ENCODE data around the gene ELAPOR1.
A peak's percentile ranks its signal among the peaks of the same experiment; 100 is the strongest.

Gene ELAPOR1

GRCh38 chr1:109091078-109091838 is 22.7 kb upstream of the ELAPOR1 start:
- no peak for TF ChIP-seq POLR2AphosphoS5 (IDR thresholded peaks at IDR 0.05; ENCODE audit: borderline replicate concordance, low read depth, low read length)
- TF ChIP-seq FOXP2 (optimal IDR thresholded peaks at IDR 0.05; ENCODE audit: control extremely low read depth, extremely low read length, insufficient read depth), result no peak
- no peak for TF ChIP-seq EZH2 (IDR thresholded peaks at IDR 0.05)
- Histone ChIP-seq H3K36me3 (ENCODE audit: insufficient read depth, low read length) (peaks cover 22% of the 10 kb centered on the region), H3K9ac (ENCODE audit: insufficient read length) (peak overlapping the region; percentile 93), H3K9me3 (ENCODE audit: low read depth, low read length) (no peaks in the 10 kb centered on the region), H3K27ac (peak overlapping the region; percentile 70), H3K4me3 (peak overlapping the region; percentile 98)
- no peak for DNase-seq (ENCODE audit: low read depth, low spot score)

- TF ChIP-seq EZH2 (IDR thresholded peaks at IDR 0.05), result no peak
- no peak for TF ChIP-seq FOXP2 (optimal IDR thresholded peaks at IDR 0.05; ENCODE audit: control extremely low read depth, extremely low read length, insufficient read depth)
- TF ChIP-seq POLR2AphosphoS5 (IDR thresholded peaks at IDR 0.05; ENCODE audit: borderline replicate concordance, low read depth, low read length), result no peak
- DNase-seq (ENCODE audit: low read depth, low spot score), result no peak
- peak overlapping the region; percentile 93 for H3K9ac ChIP-seq (ENCODE audit: insufficient read length)
- H3K27ac ChIP-seq, result no peak overlapping the region
- H3K4me3 ChIP-seq, result peak overlapping the region; percentile 98
- no peaks in the 10 kb centered on the region for H3K9me3 ChIP-seq (ENCODE audit: low read depth, low read length)
- peaks cover 22% of the 10 kb centered on the region for H3K36me3 ChIP-seq (ENCODE audit: insufficient read depth, low read length)
Measured at GRCh38 chr1:109091839-109092193, 22.1 kb upstream of the ELAPOR1 start.

GRCh38 chr1:109094377-109094803 is 19.5 kb upstream of the ELAPOR1 start:
- H3K27ac ChIP-seq, result no peak overlapping the region

GRCh38 chr1:109094871-109095270 is 19.0 kb upstream of the ELAPOR1 start:
- no peak overlapping the region for H3K4me3 ChIP-seq
- no peaks in the 10 kb centered on the region for H3K9me3 ChIP-seq (ENCODE audit: low read depth, low read length)
- H3K27ac ChIP-seq, result no peak overlapping the region
- TF ChIP-seq FOXP2 (optimal IDR thresholded peaks at IDR 0.05; ENCODE audit: control extremely low read depth, extremely low read length, insufficient read depth) (no peak), POLR2AphosphoS5 (IDR thresholded peaks at IDR 0.05; ENCODE audit: borderline replicate concordance, low read depth, low read length) (no peak), EZH2 (IDR thresholded peaks at IDR 0.05) (no peak)
- no peak for DNase-seq (ENCODE audit: low read depth, low spot score)
- H3K9ac ChIP-seq (ENCODE audit: insufficient read length), result peak overlapping the region; percentile 33
- H3K36me3 ChIP-seq (ENCODE audit: insufficient read depth, low read length), result peaks cover 22% of the 10 kb centered on the region

More at GRCh38 chr1:109094377-109094803, 19.5 kb upstream of the ELAPOR1 start:
- TF ChIP-seq FOXP2 (optimal IDR thresholded peaks at IDR 0.05; ENCODE audit: control extremely low read depth, extremely low read length, insufficient read depth), result no peak
- no peak for TF ChIP-seq POLR2AphosphoS5 (IDR thresholded peaks at IDR 0.05; ENCODE audit: borderline replicate concordance, low read depth, low read length)
- no peak for TF ChIP-seq EZH2 (IDR thresholded peaks at IDR 0.05)
- no peak for DNase-seq (ENCODE audit: low read depth, low spot score)
- no peak overlapping the region for H3K4me3 ChIP-seq
- peak overlapping the region; percentile 33 for H3K9ac ChIP-seq (ENCODE audit: insufficient read length)
- peaks cover 22% of the 10 kb centered on the region for H3K36me3 ChIP-seq (ENCODE audit: insufficient read depth, low read length)
- H3K9me3 ChIP-seq (ENCODE audit: low read depth, low read length), result no peaks in the 10 kb centered on the region

GRCh38 chr1:109095631-109096030 is 18.3 kb upstream of the ELAPOR1 start:
- 0 out of 2 replicates have a peak overlapping the region, but pooled peaks have one; percentile 28 for H3K27ac ChIP-seq
- no peak overlapping the region for H3K4me3 ChIP-seq
- no peaks in the 10 kb centered on the region for H3K9me3 ChIP-seq (ENCODE audit: low read depth, low read length)
- DNase-seq (ENCODE audit: low read depth, low spot score), result no peak
- H3K36me3 ChIP-seq (ENCODE audit: insufficient read depth, low read length), result peaks cover 22% of the 10 kb centered on the region
- TF ChIP-seq EZH2 (IDR thresholded peaks at IDR 0.05) (no peak), POLR2AphosphoS5 (IDR thresholded peaks at IDR 0.05; ENCODE audit: borderline replicate concordance, low read depth, low read length) (no peak), FOXP2 (optimal IDR thresholded peaks at IDR 0.05; ENCODE audit: control extremely low read depth, extremely low read length, insufficient read depth) (no peak)
- no peak overlapping the region for H3K9ac ChIP-seq (ENCODE audit: insufficient read length)

GRCh38 chr1:109096120-109096519 is 17.8 kb upstream of the ELAPOR1 start:
- Histone ChIP-seq H3K9ac (ENCODE audit: insufficient read length) (no peak overlapping the region), H3K27ac (0 out of 2 replicates have a peak overlapping the region, but pooled peaks have one; percentile 28), H3K9me3 (ENCODE audit: low read depth, low read length) (no peaks in the 10 kb centered on the region), H3K36me3 (ENCODE audit: insufficient read depth, low read length) (peaks cover 22% of the 10 kb centered on the region), H3K4me3 (no peak overlapping the region)
- no peak for TF ChIP-seq FOXP2 (optimal IDR thresholded peaks at IDR 0.05; ENCODE audit: control extremely low read depth, extremely low read length, insufficient read depth)
- no peak for TF ChIP-seq EZH2 (IDR thresholded peaks at IDR 0.05)
- no peak for TF ChIP-seq POLR2AphosphoS5 (IDR thresholded peaks at IDR 0.05; ENCODE audit: borderline replicate concordance, low read depth, low read length)
- DNase-seq (ENCODE audit: low read depth, low spot score), result no peak

GRCh38 chr1:109099938-109100773 is 13.8 kb upstream of the ELAPOR1 start:
- Histone ChIP-seq H3K9me3 (ENCODE audit: low read depth, low read length) (no peaks in the 10 kb centered on the region), H3K36me3 (ENCODE audit: insufficient read depth, low read length) (0 out of 2 replicates have a peak, but pooled peaks cover 4% of the 10 kb centered on the region), H3K4me3 (peak overlapping the region; percentile 98), H3K27ac (peak overlapping the region; percentile 85), H3K9ac (ENCODE audit: insufficient read length) (peak overlapping the region; percentile 97)
- peak; percentile 87 for DNase-seq (ENCODE audit: low read depth, low spot score)
- TF ChIP-seq EZH2 (IDR thresholded peaks at IDR 0.05) (no peak), POLR2AphosphoS5 (IDR thresholded peaks at IDR 0.05; ENCODE audit: borderline replicate concordance, low read depth, low read length) (peak; percentile 100), FOXP2 (optimal IDR thresholded peaks at IDR 0.05; ENCODE audit: control extremely low read depth, extremely low read length, insufficient read depth) (peak; percentile 75)

Data from SK-N-MC (cell line).